Activated CD4-positive, alpha-beta T cell treated with anti-CD3 and anti-CD28 coated beads, Interleukin-10, Interleukin-2, amounts not matched to agents 100 ng/mL and 50 ng/mL, durations not matched to agents 16 hours and 8 hours (primary cell): Measurements from ENCODE around the gene IL2RA.
"Not testable (repeated sequence)": the region's sequence is repeated elsewhere in the genome, so short reads cannot be mapped to it uniquely, and the experiment has no call there.

Source experiments
- DNase-seq: peaks from one replicate; pipeline ENCODE4 v3.0.0-alpha.2; 2020

The IL2RA gene

GRCh38 chr10:6056411-6057135, 5.6 kb downstream of the IL2RA start:
- no peak for DNase-seq

DNA sequence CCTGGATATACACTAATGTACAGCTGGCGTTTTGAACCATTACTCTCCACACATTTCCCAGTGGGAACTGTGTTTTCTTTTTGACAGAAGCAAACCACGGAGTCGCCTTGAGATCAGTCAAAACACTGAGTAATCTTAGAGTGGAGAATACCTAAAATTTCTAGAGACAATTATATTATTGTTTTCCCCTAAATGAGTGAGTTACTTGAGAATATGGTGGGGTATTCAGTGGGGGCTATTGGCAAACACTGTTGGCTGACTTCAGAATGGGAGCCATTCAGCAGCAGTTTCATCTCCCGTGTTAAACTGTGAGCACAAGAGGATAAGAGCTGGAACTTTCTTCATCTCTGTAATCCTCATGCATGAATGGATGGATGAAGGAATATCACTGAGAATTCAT, 6.2 kb downstream of the IL2RA start:
- DNase-seq: peak; percentile 14

- DNase-seq: peak; percentile 59
These were observed 7.3 kb downstream of the IL2RA start for GRCh38 chr10:6054884-6055283.

GRCh38 chr10:6053816-6054631, 8.1 kb downstream of the IL2RA start:
- peak; percentile 68 for DNase-seq

- DNase-seq: peak; percentile 48
These were observed 8.9 kb downstream of the IL2RA start for GRCh38 chr10:6053303-6053702.

DNA sequence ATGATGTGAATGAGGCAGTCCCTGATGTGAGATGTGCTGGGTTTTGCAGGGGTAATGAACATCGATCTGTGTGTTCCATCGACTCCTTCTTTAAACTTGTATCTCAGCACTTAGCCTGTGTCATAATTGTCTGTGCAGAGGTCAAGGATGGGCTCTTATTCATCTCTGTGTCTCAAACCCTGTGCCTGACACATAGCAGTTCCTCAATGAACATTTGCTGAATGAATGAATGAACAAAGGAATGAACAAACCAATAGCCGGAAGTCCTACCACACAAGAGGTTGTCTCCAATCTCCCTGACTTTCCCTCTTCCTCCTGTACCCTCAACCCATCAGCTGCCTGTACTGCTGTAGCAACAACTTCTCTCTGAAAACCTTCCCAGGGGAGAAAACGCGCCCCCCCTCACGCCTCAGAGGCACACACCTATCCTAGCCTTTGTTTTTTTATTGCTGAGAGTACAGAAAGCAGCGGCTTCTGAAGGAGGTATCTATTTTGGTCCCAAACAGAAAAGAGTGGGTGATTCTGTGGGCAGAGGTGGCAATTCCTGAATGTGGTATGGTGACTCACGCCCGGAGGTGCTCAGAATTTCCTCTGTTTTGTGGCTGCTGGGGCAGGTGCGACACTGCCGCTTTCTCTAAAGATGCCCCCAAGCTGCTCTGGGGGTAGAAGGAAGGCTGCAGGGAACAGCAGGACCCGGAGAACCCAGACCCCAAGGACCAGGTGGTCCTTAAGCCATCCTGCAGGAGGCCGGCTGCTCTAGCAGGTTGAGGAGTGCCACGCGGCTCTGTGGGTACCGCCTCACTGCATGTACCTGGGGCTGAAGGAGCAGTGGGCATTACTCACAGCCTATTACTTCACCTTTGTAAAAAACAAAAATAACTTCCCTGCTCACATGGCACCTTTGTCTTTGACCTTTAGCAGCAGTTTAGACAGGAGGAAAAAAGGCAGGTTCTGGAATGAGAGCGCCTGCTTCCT, 9.6 kb downstream of the IL2RA start:
- peak; percentile 91 for DNase-seq

DNA sequence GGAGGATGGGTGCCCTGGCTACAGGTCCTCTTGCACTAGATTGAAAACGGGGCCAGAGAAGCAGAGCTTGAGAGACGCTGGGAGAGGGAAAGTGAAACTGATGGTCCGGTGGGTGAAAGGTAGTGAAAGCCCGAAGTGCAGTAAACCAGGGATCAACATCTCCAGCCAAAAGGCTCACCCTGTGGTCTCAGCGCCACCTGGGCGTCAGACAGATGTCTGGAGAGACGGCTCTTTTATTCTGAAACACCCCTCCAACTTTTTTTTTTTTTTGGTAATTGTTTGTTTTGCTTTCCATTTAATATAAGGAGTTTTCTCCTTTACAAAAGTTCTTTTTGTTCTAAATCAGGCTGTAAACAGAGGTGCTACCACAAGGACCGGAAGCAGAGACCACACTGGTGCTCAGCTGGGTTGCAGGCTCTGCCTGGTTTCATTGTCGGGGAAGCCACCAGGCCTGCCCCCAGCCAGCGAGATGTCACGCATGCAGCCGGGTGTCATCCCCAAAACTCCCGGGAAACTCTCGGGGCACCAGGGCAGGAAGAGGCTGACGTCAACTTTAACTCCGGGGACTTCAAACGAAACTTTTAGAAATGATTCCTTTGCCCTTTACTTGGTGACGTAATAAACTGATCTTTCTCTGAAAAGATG, 11.2 kb downstream of the IL2RA start:
- peak; percentile 96 for DNase-seq

DNA sequence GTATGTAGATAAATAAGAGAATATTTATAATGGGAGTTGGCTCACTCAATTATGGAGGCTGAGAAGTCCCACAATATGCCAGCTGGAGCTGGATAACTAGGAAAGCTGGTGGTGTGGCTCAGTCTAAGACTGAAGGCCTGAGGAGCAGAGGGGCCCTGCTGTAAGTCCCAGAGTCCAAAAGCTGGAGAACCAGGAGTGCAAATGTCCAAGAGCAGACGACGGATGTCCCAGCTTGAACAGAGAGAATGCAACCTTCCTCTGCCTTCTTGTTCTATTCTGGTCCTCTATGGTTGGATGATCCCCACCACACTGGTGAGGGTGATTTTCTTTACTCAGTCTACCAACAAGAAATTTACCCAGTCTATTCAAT, 13.2 kb downstream of the IL2RA start:
- DNase-seq: no peak

DNA sequence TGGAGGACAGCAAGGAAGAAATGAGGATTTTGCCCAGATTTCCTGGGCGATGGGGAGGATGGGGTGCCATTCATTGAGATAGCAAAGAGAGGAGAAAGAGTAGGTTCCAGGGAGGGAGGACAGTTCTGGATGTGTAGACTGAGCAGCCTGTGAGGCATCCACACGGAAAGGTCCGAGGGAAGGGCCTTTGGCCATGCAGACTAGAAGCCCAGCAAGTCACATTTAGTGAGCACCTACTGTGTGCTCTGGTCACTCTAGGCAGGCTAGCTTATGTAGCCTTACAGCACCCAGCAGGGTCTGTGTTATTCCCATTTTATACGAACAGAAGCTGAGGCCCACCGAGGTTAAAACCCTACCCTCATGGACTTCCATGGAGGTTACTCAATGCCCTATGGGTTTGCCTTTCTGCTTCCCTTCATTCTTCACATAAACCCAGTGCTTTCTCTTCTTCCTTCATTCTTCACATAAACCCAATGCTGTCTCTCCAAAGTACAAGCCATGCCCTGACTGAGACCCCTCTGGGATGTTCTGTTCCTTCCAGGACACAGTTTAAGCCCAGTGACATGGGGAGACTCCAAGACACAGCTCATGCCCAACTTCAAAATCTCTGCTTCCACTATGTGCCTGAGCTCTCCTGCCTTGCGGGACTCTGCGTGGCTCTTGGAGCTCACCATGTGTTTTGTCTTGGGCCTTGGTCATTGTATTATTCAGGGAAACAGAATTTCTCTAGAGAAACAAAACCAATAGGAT, 13.7 kb downstream of the IL2RA start:
- no peak for DNase-seq

- peak; percentile 31 for DNase-seq
These were observed 14.3 kb downstream of the IL2RA start for GRCh38 chr10:6047847-6048246.

GRCh38 chr10:6046773-6047611, 15.2 kb downstream of the IL2RA start:
- no peak for DNase-seq

- DNase-seq: peak; percentile 34
These were observed 16.0 kb downstream of the IL2RA start for GRCh38 chr10:6045878-6046772.

DNA sequence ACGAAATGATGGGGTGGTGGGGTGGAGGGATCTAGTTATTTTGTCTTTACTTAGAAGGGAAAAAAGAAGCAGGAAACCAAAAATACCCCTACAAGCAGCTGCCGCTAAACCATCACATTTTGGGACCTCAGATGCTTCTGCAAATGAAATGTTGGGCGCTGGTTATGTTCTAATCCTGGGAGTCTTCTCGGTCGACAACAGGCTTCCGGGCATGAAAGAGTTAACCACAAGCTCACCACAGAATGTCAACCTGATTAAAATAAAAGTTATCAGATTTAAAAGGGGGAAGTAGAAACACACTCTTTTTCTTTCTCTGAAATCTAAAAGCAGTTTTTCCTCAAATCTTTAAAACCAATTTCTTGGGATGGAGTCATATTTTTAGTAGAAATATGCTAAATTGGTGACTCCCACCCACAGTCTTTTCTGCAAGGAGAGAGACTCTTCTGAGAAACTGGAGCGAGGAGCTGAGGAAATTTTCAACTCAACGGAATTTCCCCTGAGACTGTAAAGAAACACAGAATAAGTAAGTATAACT, 16.8 kb downstream of the IL2RA start:
- peak; percentile 85 for DNase-seq

- DNase-seq: peak; percentile 80
These were observed 17.3 kb downstream of the IL2RA start for GRCh38 chr10:6044751-6045313.

DNA sequence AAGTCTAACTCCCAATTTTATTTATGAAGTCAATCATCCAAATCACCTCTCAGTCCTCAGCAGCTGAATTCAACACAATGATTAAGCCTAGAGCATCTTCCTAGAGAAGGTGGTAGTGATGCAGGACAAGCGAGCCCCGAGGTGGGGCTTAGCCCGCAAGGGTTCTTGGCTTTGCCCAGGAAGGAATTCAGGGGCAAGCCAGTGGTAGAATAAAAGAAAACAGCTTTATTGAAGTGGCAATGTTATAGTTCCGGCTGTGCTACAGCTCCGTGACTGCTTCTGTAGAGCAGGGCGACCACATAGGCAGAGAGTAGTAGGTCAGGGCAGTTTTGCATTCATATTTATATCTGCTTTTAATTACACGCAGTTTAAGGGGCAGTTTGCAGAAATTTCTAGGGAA, 18.1 kb downstream of the IL2RA start:
- no peak for DNase-seq

- not testable (repeated sequence) for DNase-seq
These were observed 18.8 kb downstream of the IL2RA start for GRCh38 chr10:6043377-6043776.

DNA sequence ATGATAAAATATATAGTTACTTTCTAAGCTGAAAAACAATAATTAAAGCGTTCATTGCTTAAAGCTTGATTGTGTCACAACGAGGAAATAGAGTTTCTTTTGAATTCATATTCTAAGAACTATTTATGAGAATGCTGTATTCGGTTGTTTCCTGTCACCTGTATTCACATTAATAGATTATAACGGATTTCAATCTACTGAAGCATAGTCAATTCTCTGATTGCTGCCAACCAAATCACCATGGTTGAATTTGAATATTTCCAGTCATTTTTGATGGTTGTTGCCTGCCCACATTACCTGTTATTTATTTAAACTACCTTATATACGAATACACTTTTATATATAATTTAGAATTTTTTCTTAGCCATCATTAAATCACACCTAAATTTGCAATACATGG, 22.0 kb downstream of the IL2RA start:
- no peak for DNase-seq

DNA sequence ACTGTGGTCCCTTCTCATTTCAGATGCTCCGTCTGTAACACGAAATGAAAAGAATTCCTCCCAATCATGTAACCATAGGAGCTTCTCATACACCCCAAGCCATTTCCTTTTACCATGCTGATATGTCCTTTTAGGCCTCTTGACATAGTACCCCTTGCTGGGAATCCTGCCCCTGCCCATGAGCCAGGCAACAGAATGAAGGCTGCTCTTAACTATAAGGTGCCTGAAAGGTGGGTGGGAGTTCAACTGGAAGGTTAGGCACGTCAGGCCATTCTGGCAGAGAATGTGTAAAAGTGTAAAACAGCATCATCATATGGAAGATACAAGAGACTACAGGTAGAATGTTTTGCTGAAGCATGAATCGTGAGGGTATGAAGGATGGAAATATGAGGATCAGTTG, 22.5 kb downstream of the IL2RA start:
- DNase-seq: no peak

DNA sequence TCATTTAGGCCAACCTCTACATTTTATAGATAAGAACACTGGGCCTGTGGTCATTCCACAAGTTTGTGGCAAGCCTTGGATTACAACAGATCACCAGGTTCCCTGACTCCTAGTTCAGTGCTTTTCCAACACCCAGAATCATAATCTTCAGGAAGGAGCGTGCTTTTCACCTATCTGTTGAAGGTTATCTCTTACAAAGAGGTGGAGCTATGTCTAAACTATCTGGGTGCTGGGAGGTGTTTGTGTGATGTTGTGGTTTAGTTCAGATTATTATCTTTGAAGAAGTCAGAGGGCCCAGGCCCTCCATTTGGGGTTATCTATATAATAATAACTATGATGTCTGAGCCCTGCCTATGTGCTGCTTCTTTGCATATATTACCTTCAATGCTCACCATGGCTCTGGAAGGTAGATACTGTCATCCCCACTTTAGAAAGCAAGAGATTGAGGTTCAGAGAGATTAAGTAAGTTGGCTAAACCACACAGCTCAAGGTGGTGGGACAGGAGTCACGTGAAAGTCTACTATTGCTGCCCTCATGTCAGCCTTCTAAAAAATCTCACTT, 24.0 kb downstream of the IL2RA start:
- peak; percentile 46 for DNase-seq
